HCT116 (cell line): ENCODE measurements around the gene PRKAG3. TPM values are rescaled to one million over a fixed set of nuclear protein-coding genes. Genes with fewer than 3 reads are reported as not detected.

ENCODE experiments used
- ATAC-seq: fragments of 200-7000 bp; cut with Tn5 transposase; 2 replicates; pipeline ENCODE4 v1.9.1; 2020; ENCODE audit warnings: mild to moderate bottlenecking, moderate library complexity
- BruUV-seq: library from RNA; stranded (reverse); fragments of 400-500 nt; replicated peaks from 2 replicates; lab custom pipeline; 2021; lab: Mats Ljungman, UMichigan
- CTCF ChIA-PET: fragments of 300-600 bp; sonication (Branson Sonifier 250); formaldehyde crosslinking; loops from one replicate; lab custom pipeline; 2021; ENCODE audit warnings: antibody characterized with exemption; lab: Charles Lee
- POLR2A ChIA-PET: fragments of 300-600, 350-600 bp; sonication (Branson Sonifier 250); formaldehyde crosslinking; loops from one replicate; lab custom pipeline; 2021; ENCODE audit warnings: antibody characterized with exemption; lab: Charles Lee
- RAD21 ChIA-PET, 2 experiments: fragments of 300-600 bp; sonication (Branson Sonifier 250); formaldehyde crosslinking; loops; one replicate each; lab custom pipeline; 2023; ENCODE audit warnings: low total read pairs in 2 of 2; ENCODE audit not compliant: uncharacterized antibody in 2 of 2, unreplicated experiment in 2 of 2, low non-redundant PET in 1 of 2; lab: Charles Lee
- DNase-seq: peaks from one replicate; pipeline ENCODE4 v3.0.0-alpha.2; 2010; ENCODE audit warnings: low read depth, low spot score
- H2AFZ ChIP-seq: fragments of 200-600 bp; shearing (Covaris generic), sonication (generic); 2 replicates; pipeline ENCODE4 v1.6.1; 2017; ENCODE audit warnings: low read depth, mixed run types, mixed read lengths, antibody characterized with exemption, low read length; ENCODE audit not compliant: poor library complexity, severe bottlenecking
- H3K27ac ChIP-seq: 2 replicates; pipeline ENCODE4 v1.5.1; 2012; ENCODE audit warnings: low read depth, low read length
- H3K27me3 ChIP-seq: fragments of 200-600 bp; sonication (generic); 2 replicates; pipeline ENCODE4 v1.6.1; 2016; ENCODE audit warnings: mixed run types, low read length, mixed read lengths; ENCODE audit not compliant: insufficient read depth
- H3K36me3 ChIP-seq, 2 experiments: fragments of 200-500 bp in 1 of 2; fragments of 200-600 bp in 1 of 2; sonication (Bioruptor generic) in 1 of 2; sonication (generic) in 1 of 2; 2 replicates each; pipeline versions ENCODE4 v1.5.1 to v1.6.1; 2014 to 2016; ENCODE audit warnings: low read length in 2 of 2, inconsistent platforms in 1 of 2, mixed read lengths in 1 of 2, mixed run types in 1 of 2; ENCODE audit not compliant: insufficient read depth in 2 of 2, control insufficient read depth in 1 of 2
- H3K4me1 ChIP-seq, 2 experiments: fragments of 200-600 bp in 1 of 2; sonication (generic) in 1 of 2; 2 replicates each; pipeline versions ENCODE4 v1.5.1 to v1.6.1; 2012 to 2017; ENCODE audit warnings: low read length in 2 of 2, inconsistent platforms in 1 of 2, mild to moderate bottlenecking in 1 of 2, mixed read lengths in 1 of 2, mixed run types in 1 of 2, moderate library complexity in 1 of 2; ENCODE audit not compliant: insufficient read depth in 2 of 2, control insufficient read depth in 1 of 2
- H3K4me2 ChIP-seq: fragments of 200-600 bp; sonication (generic); 2 replicates; pipeline ENCODE4 v1.6.1; 2017; ENCODE audit warnings: mixed run types, low read length, mixed read lengths
- H3K4me3 ChIP-seq, 2 experiments: fragments of 200-600 bp in 1 of 2; sonication (generic) in 1 of 2; replicated peaks in 1 of 2; 2 replicates each; pipeline ENCODE4 v1.5.1; 2011 to 2016; ENCODE audit warnings: low read length in 2 of 2, control low read depth in 1 of 2, low read depth in 1 of 2, mild to moderate bottlenecking in 1 of 2, mixed read lengths in 1 of 2, mixed run types in 1 of 2
- H3K79me2 ChIP-seq: fragments of 200-600 bp; sonication (generic); 2 replicates; pipeline ENCODE4 v1.6.1; 2017; ENCODE audit warnings: mild to moderate bottlenecking, mixed run types, low read length, moderate library complexity, mixed read lengths; ENCODE audit not compliant: insufficient read depth
- H3K9ac ChIP-seq: fragments of 200-600 bp; sonication (generic); 2 replicates; pipeline ENCODE4 v1.6.1; 2016; ENCODE audit warnings: low read length, mixed read lengths
- H3K9me2 ChIP-seq: fragments of 200-600 bp; sonication (generic), shearing (Covaris generic); 2 replicates; pipeline ENCODE4 v1.6.1; 2017; ENCODE audit warnings: mixed run types, mild to moderate bottlenecking, moderate library complexity; ENCODE audit not compliant: insufficient read depth
- H3K9me3 ChIP-seq, 2 experiments: fragments of 200-500 bp in 1 of 2; fragments of 200-600 bp in 1 of 2; sonication (Bioruptor generic) in 1 of 2; sonication (generic) in 1 of 2; 2 replicates each; pipeline ENCODE4 v1.6.1; 2014 to 2017; ENCODE audit warnings: low read length in 2 of 2, mixed read lengths in 2 of 2, inconsistent platforms in 1 of 2, low read depth in 1 of 2, mild to moderate bottlenecking in 1 of 2, mixed run types in 1 of 2, moderate library complexity in 1 of 2; ENCODE audit not compliant: control insufficient read depth in 1 of 2, insufficient read depth in 1 of 2
- H4K20me1 ChIP-seq: fragments of 200-600 bp; sonication (generic), shearing (Covaris generic); 2 replicates; pipeline ENCODE4 v1.6.1; 2017; ENCODE audit warnings: mixed run types, mild to moderate bottlenecking, moderate library complexity; ENCODE audit not compliant: insufficient read depth
- CBX3 ChIP-seq: IDR thresholded peaks from 2 replicates; pipeline ENCODE4 v1.6.1; 2012; ENCODE audit warnings: low read depth
- CEBPB ChIP-seq: IDR thresholded peaks from 2 replicates; pipeline ENCODE4 v1.6.1; 2012; ENCODE audit warnings: low read depth
- CTCF ChIP-seq, 3 experiments: fragments of 200-600 bp in 1 of 3; sonication (generic) in 1 of 3; IDR thresholded peaks in 2 of 3; conservative IDR thresholded peaks in 1 of 3; 2 replicates each; pipeline ENCODE4 v1.5.1; 2012 to 2017; ENCODE audit warnings: low read depth in 2 of 3, low read length in 2 of 3, antibody characterized with exemption in 1 of 3, borderline replicate concordance in 1 of 3, control low read depth in 1 of 3, mild to moderate bottlenecking in 1 of 3, mixed read lengths in 1 of 3, mixed run types in 1 of 3, moderate library complexity in 1 of 3; ENCODE audit not compliant: insufficient read depth in 1 of 3
- ELF1 ChIP-seq: IDR thresholded peaks from 2 replicates; pipeline ENCODE4 v1.6.1; 2012; ENCODE audit warnings: low read depth, borderline replicate concordance
- EZH2phosphoT487 ChIP-seq: fragments of 200-600 bp; IDR thresholded peaks from 2 replicates; pipeline ENCODE4 v1.6.1; 2018; ENCODE audit warnings: antibody characterized with exemption, borderline replicate concordance
- FOSL1 ChIP-seq: IDR thresholded peaks from 2 replicates; pipeline ENCODE4 v1.6.1; 2012; ENCODE audit warnings: low read depth
- JUND ChIP-seq: IDR thresholded peaks from 2 replicates; pipeline ENCODE4 v1.6.1; 2012
- MAX ChIP-seq: IDR thresholded peaks from 2 replicates; pipeline ENCODE4 v1.6.1; 2012
- POLR2A ChIP-seq: IDR thresholded peaks from 2 replicates; pipeline ENCODE4 v1.7.0; 2011; ENCODE audit warnings: borderline replicate concordance; ENCODE audit not compliant: insufficient read depth, insufficient read length; ENCODE audit errors: extremely low read depth
- POLR2AphosphoS5 ChIP-seq: IDR thresholded peaks from 2 replicates; pipeline ENCODE4 v1.6.1; 2011; ENCODE audit warnings: mild to moderate bottlenecking, low read depth, low read length, moderate library complexity
- RAD21 ChIP-seq: IDR thresholded peaks from 2 replicates; pipeline ENCODE4 v1.6.1; 2012; ENCODE audit warnings: low read depth, mild to moderate bottlenecking
- REST ChIP-seq: IDR thresholded peaks from 2 replicates; pipeline ENCODE4 v1.6.1; 2012; ENCODE audit warnings: low read depth
- SIN3A ChIP-seq: IDR thresholded peaks from 2 replicates; pipeline ENCODE4 v1.6.1; 2012; ENCODE audit warnings: low read depth
- SP1 ChIP-seq: IDR thresholded peaks from 2 replicates; pipeline ENCODE4 v1.6.1; 2012; ENCODE audit warnings: low read depth
- TCF7L2 ChIP-seq: IDR thresholded peaks from 2 replicates; pipeline ENCODE4 v1.7.0; 2011; ENCODE audit warnings: borderline replicate concordance, inconsistent platforms; ENCODE audit not compliant: insufficient read depth, insufficient read length; ENCODE audit errors: extremely low read depth
- YY1 ChIP-seq: IDR thresholded peaks from 2 replicates; pipeline ENCODE4 v1.6.1; 2011; ENCODE audit warnings: low read length, low read depth, moderate library complexity, mild to moderate bottlenecking; ENCODE audit not compliant: insufficient replicate concordance; ENCODE audit errors: extremely low read depth
- ZBTB33 ChIP-seq: IDR thresholded peaks from 2 replicates; pipeline ENCODE4 v1.6.1; 2011; ENCODE audit warnings: mild to moderate bottlenecking, low read length, moderate library complexity; ENCODE audit not compliant: insufficient replicate concordance; ENCODE audit errors: extremely low read depth
- ZNF274 ChIP-seq: fragments of 200-500 bp; sonication (Bioruptor generic); IDR thresholded peaks from 2 replicates; pipeline ENCODE4 v1.6.1; 2014; ENCODE audit warnings: mild to moderate bottlenecking, low read depth, low read length, inconsistent platforms
- intact Hi-C: fragments of 100-400 bp; cut with micrococcal nuclease; formaldehyde crosslinking; loops from 2 replicates; pipeline ENCODE4 v1.10.0; 2022
- total RNA-seq: library from RNA; stranded (reverse); gene quantifications from one replicate; pipeline ENCODE4 v1.2.1, GENCODE V29; 2021; ENCODE audit not compliant: unreplicated experiment

PRKAG3 gene
- total RNA-seq, 1 experiment from 2014 or later, result not detected

- H3K4me3 ChIP-seq, result no peak overlapping the region
- no peak overlapping the region for H2AFZ ChIP-seq
- DNase-seq, result no peak
- no peaks in the 10 kb centered on the region for H4K20me1 ChIP-seq
- ChIA-PET RAD21 (interaction anchor here (3.0 to 3.4 kb wide), 2 partner anchors 20 kb away, joined by 30 to 48 read pairs; no protein-coding TSS in a partner anchor), CTCF (interaction anchor here (1.2 to 15.1 kb wide), 3 partner anchors 17 to 124 kb away, joined by 4 to 278 read pairs (median 5); no protein-coding TSS in a partner anchor), POLR2A (interaction anchor here (1.1 kb wide), 1 partner anchor 18 kb away, joined by 3 read pairs; no protein-coding TSS in a partner anchor)
- no peaks in the 10 kb centered on the region for H3K79me2 ChIP-seq
- H3K9ac ChIP-seq, result no peak overlapping the region
- no peak for TF ChIP-seq MAX
- no peak for TF ChIP-seq SIN3A
- no peak for TF ChIP-seq ZNF274
- no peak for TF ChIP-seq ELF1
- no peak for TF ChIP-seq SP1
- TF ChIP-seq CBX3, result no peak
- TF ChIP-seq TCF7L2, result no peak
- TF ChIP-seq POLR2AphosphoS5, result no peak
- no peak for TF ChIP-seq EZH2phosphoT487
- TF ChIP-seq JUND, result no peak
- no peak for TF ChIP-seq POLR2A
- TF ChIP-seq ZBTB33, result no peak
- TF ChIP-seq YY1, result no peak
- no peak for TF ChIP-seq CEBPB
- no peak for TF ChIP-seq CTCF (IDR thresholded peaks at IDR 0.05 in 2 of 3, conservative IDR thresholded peaks at IDR 0.05 in 1 of 3; ENCODE audit: borderline replicate concordance in 1 of 3, insufficient read depth in 1 of 3, low read depth in 2 of 3, low read length in 2 of 3)
- no peak for TF ChIP-seq REST
- no peak for TF ChIP-seq FOSL1
- TF ChIP-seq RAD21, result no peak
- BruUV-seq, result no TSS peak
- H3K9me2 ChIP-seq, result no peaks in the 10 kb centered on the region
- no peaks in the 10 kb centered on the region for H3K27me3 ChIP-seq
- no peak for ATAC-seq
- intact Hi-C loops, result loop anchor here (2.0 to 5.0 kb wide), 3 partner anchors 103 to 239 kb away; no protein-coding TSS in a partner anchor
- H3K4me2 ChIP-seq, result no peak overlapping the region
- no peaks in the 10 kb centered on the region for H3K36me3 ChIP-seq
- H3K27ac ChIP-seq, result no peak overlapping the region
- peaks cover 8 to 20% of the 10 kb centered on the region in 2 experiments for H3K4me1 ChIP-seq
- no peaks in the 10 kb centered on the region for H3K9me3 ChIP-seq
These were observed 46.3 kb upstream of the PRKAG3 start for GRCh38 chr2:218877891-218878290.
